Stimulated activated CD4-positive, alpha-beta T cell treated with anti-CD3 and anti-CD28 coated beads, Interleukin-2, amount 100 ng/mL, for 4 hours (primary cell): ENCODE results near the gene ROCK2.
"Not testable (repeated sequence)": the region's sequence is repeated elsewhere in the genome, so short reads cannot be mapped to it uniquely, and the experiment has no call there.

Experiments used
- DNase-seq: peaks from one replicate; pipeline ENCODE4 v3.0.0-alpha.2; 2020; ENCODE audit warnings: low read depth

Gene ROCK2

GRCh38 chr2:11264818-11265217, 79.6 kb downstream of the ROCK2 start:
- no peak for DNase-seq

GRCh38 chr2:11264007-11264406, 80.4 kb downstream of the ROCK2 start:
- DNase-seq, result no peak

- no peak for DNase-seq
Observed at GRCh38 chr2:11263177-11263576, 81.3 kb downstream of the ROCK2 start.

GRCh38 chr2:11262438-11262837, 82.0 kb downstream of the ROCK2 start:
- not testable (repeated sequence) for DNase-seq

- DNase-seq, result not testable (repeated sequence)
Observed at GRCh38 chr2:11261564-11261963, 82.9 kb downstream of the ROCK2 start.

- no peak for DNase-seq
Observed at GRCh38 chr2:11260979-11261378, 83.5 kb downstream of the ROCK2 start.

- no peak for DNase-seq
Observed at GRCh38 chr2:11257964-11258363, 86.5 kb downstream of the ROCK2 start.

- no peak for DNase-seq
Observed at GRCh38 chr2:11257078-11257477, 87.4 kb downstream of the ROCK2 start.

GRCh38 chr2:11256166-11256565, 88.3 kb downstream of the ROCK2 start:
- no peak for DNase-seq

GRCh38 chr2:11254100-11254536, 90.3 kb downstream of the ROCK2 start:
- DNase-seq, result no peak

- not testable (repeated sequence) for DNase-seq
Observed at GRCh38 chr2:11252458-11252857, 92.0 kb downstream of the ROCK2 start.

- no peak for DNase-seq
Observed at GRCh38 chr2:11250400-11251196, 93.8 kb downstream of the ROCK2 start.

GRCh38 chr2:11245322-11245721, 99.1 kb downstream of the ROCK2 start:
- DNase-seq, result no peak

- no peak for DNase-seq
Observed at GRCh38 chr2:11244091-11244826, 100.2 kb downstream of the ROCK2 start.

- no peak for DNase-seq
Observed at GRCh38 chr2:11243512-11243911, 100.9 kb downstream of the ROCK2 start.

GRCh38 chr2:11242542-11243174, 101.8 kb downstream of the ROCK2 start:
- DNase-seq, result no peak

- no peak for DNase-seq
Observed at GRCh38 chr2:11241412-11242203, 102.8 kb downstream of the ROCK2 start.

- no peak for DNase-seq
Observed at GRCh38 chr2:11239666-11240462, 104.6 kb downstream of the ROCK2 start.

- DNase-seq, result no peak
Observed at GRCh38 chr2:11239147-11239546, 105.3 kb downstream of the ROCK2 start.

- no peak for DNase-seq
Observed at GRCh38 chr2:11237122-11237521, 107.3 kb downstream of the ROCK2 start.

- no peak for DNase-seq
Observed at GRCh38 chr2:11236335-11236734, 108.1 kb downstream of the ROCK2 start.
